ENCODE results near the gene ABLIM2.

The ABLIM2 gene

GRCh38 chr4:8066336-8066931 is 92.2 kb downstream of the ABLIM2 start:
- no peak for DNase-seq

GRCh38 chr4:8063974-8064563 is 94.5 kb downstream of the ABLIM2 start:
- DNase-seq, result no peak

GRCh38 chr4:8061573-8061972 is 97.0 kb downstream of the ABLIM2 start:
- DNase-seq, result no peak

GRCh38 chr4:8061145-8061544 is 97.5 kb downstream of the ABLIM2 start:
- DNase-seq, result no peak

- no peak for DNase-seq
Observed at GRCh38 chr4:8060632-8061031, 98.0 kb downstream of the ABLIM2 start.

GRCh38 chr4:8058031-8058479 is 100.6 kb downstream of the ABLIM2 start:
- no peak for DNase-seq

GRCh38 chr4:8055206-8055605 is 103.4 kb downstream of the ABLIM2 start:
- no peak for DNase-seq

GRCh38 chr4:8053688-8054449 is 104.7 kb downstream of the ABLIM2 start:
- DNase-seq, result no peak

- no peak for DNase-seq
Observed at GRCh38 chr4:8052160-8052691, 106.4 kb downstream of the ABLIM2 start.

GRCh38 chr4:8051644-8052043 is 107.0 kb downstream of the ABLIM2 start:
- no peak for DNase-seq

GRCh38 chr4:8050555-8051206 is 107.9 kb downstream of the ABLIM2 start:
- DNase-seq, result no peak

- DNase-seq, result no peak
Observed at GRCh38 chr4:8050180-8050554, 108.4 kb downstream of the ABLIM2 start.

GRCh38 chr4:8048856-8049676 is 109.5 kb downstream of the ABLIM2 start:
- no peak for DNase-seq

- no peak for DNase-seq
Observed at GRCh38 chr4:8047837-8048678, 110.6 kb downstream of the ABLIM2 start.

GRCh38 chr4:8046925-8047541 is 111.6 kb downstream of the ABLIM2 start:
- peak in 1 of 5 donors; percentile 2 for DNase-seq

GRCh38 chr4:8045909-8046308 is 112.7 kb downstream of the ABLIM2 start:
- DNase-seq, result no peak

GRCh38 chr4:8044699-8045098 is 113.9 kb downstream of the ABLIM2 start:
- no peak for DNase-seq

GRCh38 chr4:8044244-8044643 is 114.4 kb downstream of the ABLIM2 start:
- no peak for DNase-seq

- no peak for DNase-seq
Observed at GRCh38 chr4:8043596-8043995, 115.0 kb downstream of the ABLIM2 start.

GRCh38 chr4:8041868-8042267 is 116.7 kb downstream of the ABLIM2 start:
- DNase-seq, result no peak

- no peak for DNase-seq
Observed at GRCh38 chr4:8041172-8041571, 117.4 kb downstream of the ABLIM2 start.
